Bronchial epithelial cell (primary cell): ENCODE data around the gene COMMD9. TPM values are rescaled to one million over a fixed set of nuclear protein-coding genes. Genes with fewer than 3 reads are reported as not detected.
A peak's percentile ranks its signal among the peaks of the same experiment; 100 is the strongest.

Experiments used
- DNase-seq: peaks from one replicate; pipeline ENCODE4 v3.0.0-alpha.2; 2010; ENCODE audit warnings: low read depth
- FAIRE-seq: peaks from 2 replicates; lab custom pipeline; 2011; peaks lifted over from hg19 to GRCh38; lab: Jason Lieb, UNC
- H3K27me3 ChIP-seq: 2 replicates; pipeline ENCODE4 v1.5.1; 2011; ENCODE audit warnings: low read length; ENCODE audit not compliant: control insufficient read depth, insufficient read depth
- H3K36me3 ChIP-seq: 2 replicates; pipeline ENCODE4 v1.5.1; 2011; ENCODE audit warnings: low read length; ENCODE audit not compliant: control insufficient read depth, insufficient read depth
- H3K4me3 ChIP-seq: 2 replicates; pipeline ENCODE4 v1.5.1; 2011; ENCODE audit warnings: mild to moderate bottlenecking, low read depth, low read length, control low read depth
- total RNA-seq: library from RNA; depleted of rRNA; stranded (reverse); fragments of >200 nt; gene quantifications from 2 replicates; pipeline ENCODE4 v1.2.1, GENCODE V29; 2014
- TF ChIP-seq, protein P1 (sequence below): IDR thresholded peaks from 2 replicates; pipeline ENCODE4 v1.5.1; 2011; ENCODE audit warnings: mild to moderate bottlenecking, moderate library complexity, low read length, control low read depth, inconsistent platforms; ENCODE audit not compliant: insufficient read depth, severe bottlenecking

Gene COMMD9
- total RNA-seq, 1 donor from 2014 or later: 9.2 TPM

DNA sequence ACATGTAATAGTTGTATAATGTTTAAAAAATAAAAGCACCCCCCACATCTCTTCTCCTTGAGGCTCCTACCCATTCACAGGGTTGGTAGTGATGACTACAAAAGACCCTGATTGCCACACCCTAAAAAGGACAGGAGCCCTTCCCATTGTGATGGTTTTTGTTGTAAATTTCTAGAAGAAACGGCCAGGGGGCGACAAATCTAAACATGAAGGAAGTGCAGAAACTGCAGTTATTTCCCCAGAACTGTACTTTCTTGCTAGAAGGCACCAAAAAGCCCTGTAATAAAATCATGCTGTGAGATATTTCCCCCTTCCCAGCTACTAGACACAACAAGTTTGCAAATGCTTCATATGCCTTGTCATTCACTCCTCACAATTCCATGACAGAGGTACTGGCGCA lies 17.7 kb upstream of the COMMD9 start:
- DNase-seq: peak; percentile 46

DNA sequence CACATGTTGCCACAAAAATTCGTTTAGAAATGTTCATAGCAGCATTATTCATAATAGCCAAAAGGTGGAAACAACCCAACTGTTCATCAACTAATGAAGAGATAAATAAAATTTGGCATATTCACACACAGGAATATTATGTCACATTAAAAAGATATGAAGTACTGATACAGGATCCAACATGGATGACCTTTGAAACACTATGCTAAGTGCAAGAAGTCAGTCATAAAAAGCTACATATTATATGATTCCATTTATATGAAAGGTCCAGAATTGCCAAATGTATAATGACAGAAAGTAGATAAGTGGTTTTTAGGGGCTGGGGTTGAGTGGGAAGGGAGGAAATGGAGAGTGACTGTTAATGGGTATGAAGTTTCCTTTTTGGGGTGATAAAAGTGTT lies 15.8 kb upstream of the COMMD9 start:
- Histone ChIP-seq H3K4me3 (no peak overlapping the region), H3K27me3 (no peaks in the 10 kb centered on the region), H3K36me3 (no peaks in the 10 kb centered on the region)
- DNase-seq (no peak), FAIRE-seq (no peak)
- TF ChIP-seq, protein P1, sequence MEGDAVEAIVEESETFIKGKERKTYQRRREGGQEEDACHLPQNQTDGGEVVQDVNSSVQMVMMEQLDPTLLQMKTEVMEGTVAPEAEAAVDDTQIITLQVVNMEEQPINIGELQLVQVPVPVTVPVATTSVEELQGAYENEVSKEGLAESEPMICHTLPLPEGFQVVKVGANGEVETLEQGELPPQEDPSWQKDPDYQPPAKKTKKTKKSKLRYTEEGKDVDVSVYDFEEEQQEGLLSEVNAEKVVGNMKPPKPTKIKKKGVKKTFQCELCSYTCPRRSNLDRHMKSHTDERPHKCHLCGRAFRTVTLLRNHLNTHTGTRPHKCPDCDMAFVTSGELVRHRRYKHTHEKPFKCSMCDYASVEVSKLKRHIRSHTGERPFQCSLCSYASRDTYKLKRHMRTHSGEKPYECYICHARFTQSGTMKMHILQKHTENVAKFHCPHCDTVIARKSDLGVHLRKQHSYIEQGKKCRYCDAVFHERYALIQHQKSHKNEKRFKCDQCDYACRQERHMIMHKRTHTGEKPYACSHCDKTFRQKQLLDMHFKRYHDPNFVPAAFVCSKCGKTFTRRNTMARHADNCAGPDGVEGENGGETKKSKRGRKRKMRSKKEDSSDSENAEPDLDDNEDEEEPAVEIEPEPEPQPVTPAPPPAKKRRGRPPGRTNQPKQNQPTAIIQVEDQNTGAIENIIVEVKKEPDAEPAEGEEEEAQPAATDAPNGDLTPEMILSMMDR: no peak

More for the DNA sequence above, 17.7 kb upstream of the COMMD9 start:
- Histone ChIP-seq H3K36me3 (no peaks in the 10 kb centered on the region), H3K27me3 (no peaks in the 10 kb centered on the region), H3K4me3 (no peak overlapping the region)
- FAIRE-seq: no peak
- TF ChIP-seq, protein P1: peak; percentile 23

DNA sequence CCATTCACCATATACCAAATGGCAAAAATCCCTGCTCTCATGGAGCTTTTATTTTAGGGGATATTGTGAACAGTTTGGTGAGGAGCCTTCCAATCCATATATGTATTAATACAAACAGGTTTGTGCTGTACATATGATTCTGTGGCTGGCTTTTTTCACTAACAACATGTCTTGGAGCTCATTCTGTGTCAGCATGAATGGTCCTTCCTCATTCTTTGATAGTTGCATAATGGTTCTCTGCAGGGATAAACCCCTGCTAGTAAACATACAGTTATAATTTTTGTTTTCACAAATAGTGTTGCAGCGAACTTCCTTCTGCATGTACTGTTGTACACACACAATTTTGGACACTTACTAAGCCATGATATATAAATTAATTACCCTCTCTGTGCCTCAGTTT lies 15.1 kb upstream of the COMMD9 start:
- H3K4me3 ChIP-seq: no peak overlapping the region
- DNase-seq (peak; percentile 65), FAIRE-seq (no peak)
- TF ChIP-seq, protein P1: no peak
- no peaks in the 10 kb centered on the region for H3K27me3 ChIP-seq
- H3K36me3 ChIP-seq: no peaks in the 10 kb centered on the region

DNA sequence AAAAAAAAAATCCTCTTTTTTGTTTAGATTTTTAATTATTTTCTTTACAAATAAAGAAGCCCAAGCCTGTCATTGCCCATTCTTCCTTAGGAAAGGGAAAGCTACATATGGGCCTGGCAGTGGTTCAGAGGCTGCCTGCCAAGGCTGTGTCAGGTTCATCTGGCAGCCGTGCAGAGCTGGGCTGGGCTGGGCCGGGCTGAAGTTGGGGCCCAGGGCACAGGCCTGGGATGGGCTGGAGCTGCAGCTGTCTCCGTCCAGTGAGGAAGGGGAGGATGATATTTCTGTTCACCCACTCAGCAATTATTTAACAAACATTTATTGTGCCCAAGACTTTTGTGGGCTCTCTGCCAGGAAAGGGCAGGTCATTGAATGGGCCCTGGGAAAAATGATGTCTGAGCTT lies 11.4 kb upstream of the COMMD9 start:
- H3K4me3 ChIP-seq: no peak overlapping the region
- TF ChIP-seq, protein P1: no peak
- no peaks in the 10 kb centered on the region for H3K36me3 ChIP-seq
- H3K27me3 ChIP-seq: no peaks in the 10 kb centered on the region
- FAIRE-seq (no peak), DNase-seq (no peak)

DNA sequence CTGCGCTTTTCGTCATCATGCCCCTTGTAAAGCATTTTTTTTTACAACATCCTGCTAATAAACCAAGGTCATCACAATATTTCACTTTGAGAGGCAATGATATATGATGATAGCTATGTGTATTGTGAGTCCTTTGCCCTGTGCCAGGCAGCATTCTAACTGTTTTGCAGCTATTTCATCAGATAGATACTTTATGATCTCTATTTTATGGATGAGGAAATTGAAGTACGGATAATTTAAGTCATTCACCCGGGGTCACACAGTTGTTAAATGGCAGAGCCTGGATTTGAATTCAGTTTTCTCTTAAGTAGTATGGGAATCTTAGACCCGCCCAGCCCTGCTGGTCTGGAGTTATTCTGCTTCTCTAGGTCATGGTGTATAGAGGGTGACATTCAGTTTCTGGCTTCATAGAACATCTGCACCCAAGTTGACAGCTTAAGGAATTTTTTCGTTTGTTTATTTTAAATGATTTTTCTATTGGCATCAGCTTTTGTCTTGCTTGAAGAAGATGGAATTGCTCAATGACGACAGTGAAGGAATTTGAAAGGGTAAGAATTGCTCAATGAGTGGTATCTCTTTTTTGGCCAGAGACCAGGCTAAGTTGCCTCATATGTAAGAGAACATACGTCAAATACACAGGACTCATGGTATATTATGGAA lies 7.8 kb upstream of the COMMD9 start:
- DNase-seq: peak; percentile 42
- Histone ChIP-seq H3K27me3 (no peaks in the 10 kb centered on the region), H3K4me3 (no peak overlapping the region), H3K36me3 (no peaks in the 10 kb centered on the region)
- TF ChIP-seq, protein P1: no peak
- FAIRE-seq: no peak

DNA sequence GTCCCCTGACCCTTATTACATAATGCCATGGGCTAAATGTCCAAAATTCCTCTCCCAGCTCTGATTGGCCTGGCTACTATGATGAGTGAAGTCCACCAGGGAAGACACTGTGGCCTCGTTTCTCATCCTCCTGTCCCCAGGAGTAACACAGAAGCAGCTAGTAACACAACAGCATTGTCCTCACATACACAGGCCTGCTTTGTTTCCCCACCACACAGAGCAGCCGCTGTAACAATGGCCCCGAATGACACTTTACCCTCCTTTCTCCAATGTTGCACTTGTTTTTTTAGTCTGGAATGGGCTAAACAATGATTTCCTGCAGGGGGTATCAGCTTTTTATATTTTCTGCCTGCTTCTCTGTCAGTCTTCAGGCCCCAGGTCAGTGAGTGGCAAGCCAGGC lies 6.7 kb upstream of the COMMD9 start, which contains the start of gene PRR5L:
Gene PRR5L (plus strand): TSS at position 363 of the 400 bp plus-strand sequence. CDS start 104,834 bp downstream, outside the sequence.
- no peak for FAIRE-seq
- no peak for DNase-seq
- Histone ChIP-seq H3K27me3 (no peaks in the 10 kb centered on the region), H3K4me3 (no peak within 1 kb of the TSS), H3K36me3 (no peaks in the 10 kb centered on the region)
- TF ChIP-seq, protein P1: no peak
